ENCODE measurements around the gene NFIB. TPM values are rescaled to one million over a fixed set of nuclear protein-coding genes. Genes with fewer than 3 reads are reported as not detected.

The NFIB gene
- total RNA-seq, 1 experiment from 2014 or later = 35.1 TPM

GRCh38 chr9:14066032-14066431 lies 247.9 kb downstream of the NFIB start:
- intact Hi-C loops (cut with micrococcal nuclease; ENCODE audit: unreplicated experiment) = no loop called here
- CTCF ChIA-PET = no interaction called here

GRCh38 chr9:14064940-14065339 lies 249.0 kb downstream of the NFIB start:
- intact Hi-C loops (cut with micrococcal nuclease; ENCODE audit: unreplicated experiment) = no loop called here
- Histone ChIP-seq H3K4me1 (replicated peaks; ENCODE audit: insufficient read depth) (no peaks in the 10 kb centered on the region), H3K36me3 (ENCODE audit: low read depth) (no peaks in the 10 kb centered on the region), H3K27ac (no peak overlapping the region), H4K20me1 (ENCODE audit: insufficient read depth) (no peaks in the 10 kb centered on the region), H3K9me2 (ENCODE audit: insufficient read depth) (no peaks in the 10 kb centered on the region), H3K9me3 (ENCODE audit: insufficient read depth, low read depth) (no peaks in the 10 kb centered on the region), H3K4me2 (no peak overlapping the region), H3F3A (ENCODE audit: insufficient read depth, low read depth) (no peaks in the 10 kb centered on the region), H3K4me3 (no peak overlapping the region), H2AFZ (no peak overlapping the region), H3K79me2 (ENCODE audit: low read depth) (no peaks in the 10 kb centered on the region), H3K27me3 (ENCODE audit: insufficient read depth, low read depth) (no peaks in the 10 kb centered on the region)
- ChIA-PET POLR2A (ENCODE audit: unreplicated experiment) (no interaction called here), CTCF (no interaction called here)
- TF ChIP-seq EZH2 (IDR thresholded peaks at IDR 0.05; ENCODE audit: low read depth) = no peak
- no peak for TF ChIP-seq CTCF (conservative IDR thresholded peaks at IDR 0.05)
- no TSS peak for BruUV-seq (replicated peaks)
- DNase-seq = no peak

More at GRCh38 chr9:14066032-14066431, 247.9 kb downstream of the NFIB start:
- Histone ChIP-seq H3K36me3 (ENCODE audit: low read depth) (no peaks in the 10 kb centered on the region), H3K9me2 (ENCODE audit: insufficient read depth) (no peaks in the 10 kb centered on the region), H3K4me3 (no peak overlapping the region), H3K27ac (no peak overlapping the region), H3K4me2 (no peak overlapping the region), H4K20me1 (ENCODE audit: insufficient read depth) (no peaks in the 10 kb centered on the region), H3K4me1 (replicated peaks; ENCODE audit: insufficient read depth) (no peaks in the 10 kb centered on the region), H3K9me3 (ENCODE audit: insufficient read depth, low read depth) (no peaks in the 10 kb centered on the region), H3K79me2 (ENCODE audit: low read depth) (no peaks in the 10 kb centered on the region), H3F3A (ENCODE audit: insufficient read depth, low read depth) (no peaks in the 10 kb centered on the region), H3K27me3 (ENCODE audit: insufficient read depth, low read depth) (no peaks in the 10 kb centered on the region), H2AFZ (no peak overlapping the region)
- no TSS peak for BruUV-seq (replicated peaks)
- no peak for DNase-seq
- TF ChIP-seq CTCF (conservative IDR thresholded peaks at IDR 0.05) (no peak), EZH2 (IDR thresholded peaks at IDR 0.05; ENCODE audit: low read depth) (no peak)
- POLR2A ChIA-PET (ENCODE audit: unreplicated experiment) = no interaction called here

GRCh38 chr9:14063756-14064155 lies 250.2 kb downstream of the NFIB start:
- ChIA-PET POLR2A (ENCODE audit: unreplicated experiment) (interaction anchor here (0.6 kb wide), 1 partner anchor 231 kb away, joined by 4 read pairs; no protein-coding TSS in a partner anchor), CTCF (no interaction called here)
- TF ChIP-seq CTCF (conservative IDR thresholded peaks at IDR 0.05) (no peak), EZH2 (IDR thresholded peaks at IDR 0.05; ENCODE audit: low read depth) (no peak)
- Histone ChIP-seq H3K27me3 (ENCODE audit: insufficient read depth, low read depth) (no peaks in the 10 kb centered on the region), H4K20me1 (ENCODE audit: insufficient read depth) (no peaks in the 10 kb centered on the region), H3F3A (ENCODE audit: insufficient read depth, low read depth) (no peaks in the 10 kb centered on the region), H3K9me2 (ENCODE audit: insufficient read depth) (no peaks in the 10 kb centered on the region), H3K9me3 (ENCODE audit: insufficient read depth, low read depth) (no peaks in the 10 kb centered on the region), H3K4me2 (no peak overlapping the region), H3K4me1 (replicated peaks; ENCODE audit: insufficient read depth) (no peaks in the 10 kb centered on the region), H2AFZ (no peak overlapping the region), H3K27ac (no peak overlapping the region), H3K4me3 (no peak overlapping the region), H3K36me3 (ENCODE audit: low read depth) (no peaks in the 10 kb centered on the region), H3K79me2 (ENCODE audit: low read depth) (no peaks in the 10 kb centered on the region)
- DNase-seq = no peak
- intact Hi-C loops (cut with micrococcal nuclease; ENCODE audit: unreplicated experiment) = no loop called here
- BruUV-seq (replicated peaks) = no TSS peak

Data from PC-9 (cell line).